Measurements from ENCODE around the gene VPS51. TPM values are rescaled to one million over a fixed set of nuclear protein-coding genes. Genes with fewer than 3 reads are reported as not detected.
A peak's percentile ranks its signal among the peaks of the same experiment; 100 is the strongest.

Gene VPS51
- total RNA-seq, 2 donors from 2014 or later = 333 to 498 TPM

DNA sequence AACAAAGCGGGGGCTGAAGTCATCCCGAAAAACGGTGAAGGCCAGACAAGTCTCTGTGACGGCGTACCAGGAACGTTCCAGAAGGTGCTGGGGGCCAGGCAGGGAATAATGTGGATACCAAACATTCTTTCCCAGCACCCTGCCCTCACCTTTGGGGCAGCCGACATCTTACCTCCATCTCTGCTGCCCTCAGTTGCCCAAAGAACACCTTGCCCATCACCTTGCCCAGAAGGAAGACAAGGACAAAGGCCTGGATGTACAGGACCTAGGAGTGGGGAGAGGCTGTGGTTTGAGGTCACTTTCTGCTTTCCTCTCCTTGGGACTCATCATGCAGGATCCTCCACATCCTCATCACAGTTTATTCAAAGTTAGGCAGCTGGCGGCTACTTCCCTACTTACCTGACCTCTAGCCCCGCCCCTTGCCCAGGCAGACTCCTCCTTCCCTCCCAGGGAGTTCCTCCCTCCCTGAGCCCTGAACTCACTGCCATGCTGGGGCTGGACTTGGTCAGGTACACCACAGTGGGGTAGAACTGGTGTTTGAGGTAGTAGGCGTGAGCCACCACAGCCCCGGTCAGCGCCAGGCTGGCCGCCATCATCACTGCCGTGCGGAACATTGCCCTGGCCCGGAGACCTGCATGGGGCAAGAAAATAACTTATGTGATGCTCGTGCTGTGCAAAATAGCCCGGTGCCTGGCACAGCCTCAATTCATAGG is 37.1 kb downstream of the VPS51 start:
- no peak for DNase-seq (ENCODE audit: low spot score)

DNA sequence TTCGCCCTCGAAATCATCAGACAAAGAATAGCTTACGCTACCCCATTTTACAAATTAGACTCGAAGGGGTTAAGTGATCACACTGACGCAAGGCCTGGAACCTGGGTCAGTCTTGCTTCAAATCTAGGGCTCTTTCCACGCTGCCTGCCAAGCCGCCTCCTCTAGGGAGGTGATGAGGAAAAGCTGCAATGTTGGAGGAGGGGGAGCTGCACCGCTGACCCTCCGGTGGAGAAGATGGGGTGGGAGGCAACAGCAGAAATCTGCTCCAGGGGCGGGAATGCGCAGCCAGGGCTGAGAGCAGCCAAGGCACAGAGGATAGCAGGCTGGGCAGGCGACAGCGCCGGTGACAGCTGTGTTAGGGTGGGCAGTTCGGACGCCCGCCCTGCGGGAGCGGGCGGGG is 37.7 kb downstream of the VPS51 start:
- H3K4me1 ChIP-seq (ENCODE audit: control insufficient read depth in 1 of 2, low read depth in 2 of 2) = peaks cover 15 to 31% of the 10 kb centered on the region in 2 donors
- DNase-seq (ENCODE audit: low spot score) = no peak
- peaks cover 36% of the 10 kb centered on the region for H3K36me3 ChIP-seq
- H3K27me3 ChIP-seq (replicated peaks; ENCODE audit: insufficient read depth) = no peaks in the 10 kb centered on the region
- TF ChIP-seq, protein P1, sequence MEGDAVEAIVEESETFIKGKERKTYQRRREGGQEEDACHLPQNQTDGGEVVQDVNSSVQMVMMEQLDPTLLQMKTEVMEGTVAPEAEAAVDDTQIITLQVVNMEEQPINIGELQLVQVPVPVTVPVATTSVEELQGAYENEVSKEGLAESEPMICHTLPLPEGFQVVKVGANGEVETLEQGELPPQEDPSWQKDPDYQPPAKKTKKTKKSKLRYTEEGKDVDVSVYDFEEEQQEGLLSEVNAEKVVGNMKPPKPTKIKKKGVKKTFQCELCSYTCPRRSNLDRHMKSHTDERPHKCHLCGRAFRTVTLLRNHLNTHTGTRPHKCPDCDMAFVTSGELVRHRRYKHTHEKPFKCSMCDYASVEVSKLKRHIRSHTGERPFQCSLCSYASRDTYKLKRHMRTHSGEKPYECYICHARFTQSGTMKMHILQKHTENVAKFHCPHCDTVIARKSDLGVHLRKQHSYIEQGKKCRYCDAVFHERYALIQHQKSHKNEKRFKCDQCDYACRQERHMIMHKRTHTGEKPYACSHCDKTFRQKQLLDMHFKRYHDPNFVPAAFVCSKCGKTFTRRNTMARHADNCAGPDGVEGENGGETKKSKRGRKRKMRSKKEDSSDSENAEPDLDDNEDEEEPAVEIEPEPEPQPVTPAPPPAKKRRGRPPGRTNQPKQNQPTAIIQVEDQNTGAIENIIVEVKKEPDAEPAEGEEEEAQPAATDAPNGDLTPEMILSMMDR (IDR thresholded peaks at IDR 0.05) = no peak
- peak overlapping the region; percentile 94 to 100 for H3K27ac ChIP-seq
- H3K4me3 ChIP-seq = peak overlapping the region; percentile 81
- no peak for ATAC-seq (ENCODE audit: insufficient number of reproducible peaks, low FRiP score, low read depth)
- no peaks in the 10 kb centered on the region for H3K9me3 ChIP-seq

More for the DNA sequence above, 37.1 kb downstream of the VPS51 start:
- Histone ChIP-seq H3K9me3 (no peaks in the 10 kb centered on the region), H3K27ac (peak overlapping the region; percentile 94 to 100), H3K4me1 (ENCODE audit: control insufficient read depth in 1 of 2, low read depth in 2 of 2) (peaks cover 15 to 31% of the 10 kb centered on the region in 2 donors), H3K36me3 (peaks cover 41% of the 10 kb centered on the region), H3K4me3 (peak overlapping the region; percentile 81), H3K27me3 (replicated peaks; ENCODE audit: insufficient read depth) (no peaks in the 10 kb centered on the region)
- TF ChIP-seq, protein P1 (IDR thresholded peaks at IDR 0.05) = no peak
- no peak for ATAC-seq (ENCODE audit: insufficient number of reproducible peaks, low FRiP score, low read depth)

DNA sequence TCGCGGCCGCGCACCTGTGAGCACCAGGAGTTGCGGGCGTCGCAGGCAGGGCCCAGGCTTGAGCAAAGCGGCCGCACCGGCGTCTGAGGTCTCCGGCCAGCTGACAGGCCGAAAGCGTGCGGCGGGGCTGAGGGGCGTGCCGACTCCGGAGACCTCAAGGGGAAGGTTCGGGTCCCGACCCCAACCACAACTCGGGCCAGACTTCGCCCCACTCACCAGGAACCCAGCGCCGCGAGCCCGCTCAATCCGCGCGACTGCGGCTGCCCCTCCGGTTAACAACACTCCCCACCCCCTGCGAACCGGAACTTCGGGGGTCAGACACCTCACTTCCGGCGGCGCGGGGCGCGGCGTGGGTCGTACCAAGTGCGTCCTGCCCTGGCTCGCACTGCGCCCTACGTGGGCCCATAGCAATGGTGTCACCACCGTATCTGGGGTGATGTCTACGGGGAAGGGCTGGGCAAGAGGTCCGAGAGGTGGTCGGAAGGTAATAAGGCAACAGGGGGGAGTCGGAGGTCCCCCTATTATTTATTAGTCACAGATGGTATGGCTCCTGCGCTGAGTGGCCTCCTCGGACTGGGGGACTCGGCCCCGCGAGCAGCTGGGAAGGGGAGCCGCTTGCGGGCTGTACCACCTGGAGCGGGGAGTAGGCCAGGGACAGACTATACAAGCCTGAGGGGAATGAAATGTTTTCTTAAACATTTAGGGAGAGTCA is 38.4 kb downstream of the VPS51 start, which contains the start of gene SYVN1:
TSS of gene SYVN1 (minus strand) at position 280 of the 712 bp plus-strand sequence. CDS start 918 bp downstream, outside the sequence.
- TF ChIP-seq, protein P1 (IDR thresholded peaks at IDR 0.05) = no peak
- DNase-seq (ENCODE audit: low spot score) (peak; percentile 65), ATAC-seq (ENCODE audit: insufficient number of reproducible peaks, low FRiP score, low read depth) (peak; percentile 91)
- Histone ChIP-seq H3K27ac (peak within 1 kb of the TSS; percentile 94 to 100), H3K36me3 (peaks cover 29% of the 10 kb centered on the region), H3K4me1 (ENCODE audit: control insufficient read depth in 1 of 2, low read depth in 2 of 2) (peaks cover 15 to 31% of the 10 kb centered on the region in 2 donors), H3K4me3 (peak within 1 kb of the TSS; percentile 81), H3K27me3 (replicated peaks; ENCODE audit: insufficient read depth) (no peaks in the 10 kb centered on the region), H3K9me3 (no peaks in the 10 kb centered on the region)

DNA sequence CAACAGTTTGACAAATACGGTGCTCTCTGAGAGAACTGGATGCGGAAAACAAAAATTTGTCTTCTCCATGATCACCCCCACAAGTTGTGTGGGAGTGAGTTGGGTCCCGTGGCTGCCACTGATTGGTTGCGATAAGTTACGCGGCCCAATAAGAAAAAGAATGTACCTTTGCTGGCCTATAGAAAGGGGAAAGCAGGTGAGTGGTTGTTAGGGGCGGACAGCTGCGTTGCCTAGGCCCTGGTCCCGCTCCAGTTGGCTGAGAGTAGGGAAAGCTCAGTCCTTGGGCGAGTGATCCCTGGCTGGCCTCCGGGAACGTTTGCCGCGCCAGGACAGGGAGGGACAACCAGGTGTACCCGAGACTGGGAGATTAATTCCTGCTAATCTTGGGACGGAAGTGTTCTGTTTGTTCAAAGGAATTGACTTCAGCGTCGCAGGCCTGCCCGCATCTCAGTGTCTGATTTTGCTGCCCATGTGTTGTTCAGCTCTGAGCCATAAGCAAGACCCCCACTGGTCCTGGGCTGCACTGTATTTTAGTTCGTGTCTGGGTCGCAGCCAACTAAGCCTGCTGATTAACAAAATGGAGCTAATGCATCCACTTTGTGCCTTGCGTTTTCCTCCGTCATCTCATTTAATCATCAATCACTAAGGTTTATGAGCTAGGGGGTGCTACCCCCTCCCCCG is 39.1 kb downstream of the VPS51 start:
- no peaks in the 10 kb centered on the region for H3K9me3 ChIP-seq
- ATAC-seq (ENCODE audit: insufficient number of reproducible peaks, low FRiP score, low read depth) (peak; percentile 98), DNase-seq (ENCODE audit: low spot score) (peak; percentile 73)
- peaks cover 22% of the 10 kb centered on the region for H3K36me3 ChIP-seq
- peak overlapping the region; percentile 94 to 100 for H3K27ac ChIP-seq
- peaks cover 15 to 31% of the 10 kb centered on the region in 2 donors for H3K4me1 ChIP-seq (ENCODE audit: control insufficient read depth in 1 of 2, low read depth in 2 of 2)
- no peaks in the 10 kb centered on the region for H3K27me3 ChIP-seq (replicated peaks; ENCODE audit: insufficient read depth)
- TF ChIP-seq, protein P1 (IDR thresholded peaks at IDR 0.05) = no peak
- peak overlapping the region; percentile 81 for H3K4me3 ChIP-seq
